B cell (primary cell): ENCODE measurements around the gene BNIP1. TPM values are rescaled to one million over a fixed set of nuclear protein-coding genes. Genes with fewer than 3 reads are reported as not detected.

ENCODE experiments used
- ATAC-seq: fragments of 200-7000 bp; cut with Tn5 transposase; one replicate; pipeline ENCODE4 v1.10.0; 2021; ENCODE audit warnings: low read depth, mild to moderate bottlenecking, moderate number of reproducible peaks, moderate library complexity
- CTCF ChIA-PET: fragments of 350-600 bp; sonication (Branson Sonifier 250); formaldehyde crosslinking; loops from one replicate; lab custom pipeline; 2021; ENCODE audit warnings: antibody characterized with exemption, inconsistent platforms; lab: Charles Lee
- POLR2A ChIA-PET: fragments of 350-600 bp; sonication (Branson Sonifier 250); formaldehyde crosslinking; loops from one replicate; lab custom pipeline; 2021; ENCODE audit warnings: antibody characterized with exemption; lab: Charles Lee
- DNase-seq: peaks from one replicate; pipeline ENCODE4 v3.0.0; 2013
- H2AFZ ChIP-seq: 2 replicates; pipeline ENCODE4 v1.6.1; 2012; ENCODE audit warnings: mild to moderate bottlenecking, low read depth, low read length; ENCODE audit not compliant: insufficient read depth, poor library complexity, severe bottlenecking
- H3K27ac ChIP-seq, 2 donors: 1 replicate in 1 of 2; 2 replicates in 1 of 2; pipeline ENCODE4 v1.5.1; 2012 to 2013; ENCODE audit warnings: low read length in 2 of 2, mild to moderate bottlenecking in 2 of 2, moderate library complexity in 1 of 2
- H3K27me3 ChIP-seq, 4 experiments: fragments of 200-600 bp in 1 of 4; sonication (generic) in 1 of 4; replicated peaks in 1 of 4; 1 replicate in 2 of 4; 2 replicates in 2 of 4; pipeline versions ENCODE4 v1.6.1 to v1.7.0; 2013 to 2016; ENCODE audit warnings: low read length in 3 of 4, mild to moderate bottlenecking in 2 of 4, mixed read lengths in 1 of 4, moderate library complexity in 1 of 4; ENCODE audit not compliant: insufficient read depth in 4 of 4, control insufficient read depth in 3 of 4; ENCODE audit errors: control extremely low read depth in 1 of 4
- H3K36me3 ChIP-seq, 2 experiments: replicated peaks in 1 of 2; 1 replicate in 1 of 2; 2 replicates in 1 of 2; pipeline versions ENCODE4 v1.6.1 to v1.7.1; 2013; ENCODE audit warnings: low read length in 1 of 2; ENCODE audit not compliant: insufficient read depth in 2 of 2, control insufficient read depth in 1 of 2; ENCODE audit errors: control extremely low read depth in 1 of 2, extremely low read depth in 1 of 2
- H3K4me1 ChIP-seq, 2 donors: fragments of 200-600 bp in 1 of 2; sonication (generic) in 1 of 2; 1 replicate in 1 of 2; 2 replicates in 1 of 2; pipeline versions ENCODE4 v1.5.1 to v1.6.1; 2013 to 2017; ENCODE audit warnings: low read length in 2 of 2; ENCODE audit not compliant: control insufficient read depth in 2 of 2, insufficient read depth in 2 of 2
- H3K4me2 ChIP-seq: replicated peaks from 2 replicates; pipeline ENCODE3; 2012; ENCODE audit warnings: mild to moderate bottlenecking, low read depth, low read length; ENCODE audit not compliant: poor library complexity, severe bottlenecking
- H3K4me3 ChIP-seq, 5 experiments: fragments of 200-600 bp in 1 of 5; sonication (generic) in 1 of 5; 1 replicate in 3 of 5; 2 replicates in 2 of 5; pipeline versions ENCODE4 v1.5.1 to v1.7.0; 2011 to 2016; ENCODE audit warnings: low read length in 4 of 5, mild to moderate bottlenecking in 4 of 5, low read depth in 2 of 5, control low read depth in 1 of 5, moderate library complexity in 1 of 5; ENCODE audit not compliant: insufficient read depth in 1 of 5; ENCODE audit errors: control extremely low read depth in 1 of 5, extremely low read depth in 1 of 5
- H3K79me2 ChIP-seq: fragments of 200-600 bp; sonication (generic); one replicate; pipeline ENCODE4 v1.6.0; 2016; ENCODE audit warnings: low read length; ENCODE audit not compliant: control insufficient read depth, insufficient read depth
- H3K9ac ChIP-seq: fragments of 200-600 bp; sonication (generic); 2 replicates; pipeline ENCODE4 v1.6.1; 2017; ENCODE audit warnings: mild to moderate bottlenecking, low read length, moderate library complexity
- H3K9me3 ChIP-seq, 3 donors: one replicate each; pipeline versions ENCODE4 v1.6.1 to v1.7.1; 2013; ENCODE audit warnings: low read length in 2 of 3; ENCODE audit not compliant: control insufficient read depth in 2 of 3, insufficient read depth in 1 of 3; ENCODE audit errors: control extremely low read depth in 1 of 3
- H4K20me1 ChIP-seq: 2 replicates; pipeline ENCODE4 v1.6.0; 2012; ENCODE audit warnings: mild to moderate bottlenecking, low read length; ENCODE audit not compliant: insufficient read depth, control insufficient read depth, poor library complexity, severe bottlenecking
- H3K27ac Mint-ChIP-seq: one replicate; pipeline ENCODE4 v1.8.0; 2021; ENCODE audit warnings: mixed read lengths
- H3K27me3 Mint-ChIP-seq: one replicate; pipeline ENCODE4 v1.8.0; 2021; ENCODE audit warnings: mixed read lengths
- H3K4me1 Mint-ChIP-seq: one replicate; pipeline ENCODE4 v1.8.0; 2021; ENCODE audit warnings: mixed read lengths
- H3K4me3 Mint-ChIP-seq: one replicate; pipeline ENCODE4 v1.8.0; 2021; ENCODE audit warnings: mixed read lengths
- H3K9me3 Mint-ChIP-seq: one replicate; pipeline ENCODE4 v1.8.0; 2022; ENCODE audit warnings: mixed read lengths; ENCODE audit not compliant: insufficient read depth
- CTCF ChIP-seq: fragments of 200-600 bp; IDR thresholded peaks from one replicate; pipeline ENCODE4 v1.8.0; 2022; ENCODE audit warnings: antibody characterized with exemption, mild to moderate bottlenecking
- EZH2 ChIP-seq: IDR thresholded peaks from 2 replicates; pipeline ENCODE4 v1.6.1; 2012; ENCODE audit warnings: borderline replicate concordance, low read depth, mild to moderate bottlenecking, moderate library complexity, low read length; ENCODE audit not compliant: insufficient read depth, poor library complexity, severe bottlenecking
- WGBS: methylation state at CpG from one replicate; pipeline ENCODE4 v1.1.5; 2013; ENCODE audit warnings: missing lambda C conversion rate; ENCODE audit not compliant: insufficient coverage; 5-methylcytosine and 5-hydroxymethylcytosine counted together
- intact Hi-C: fragments of 100-400 bp; cut with micrococcal nuclease; formaldehyde crosslinking; loops from one replicate; pipeline ENCODE4 v1.10.0; 2022
- polyA plus RNA-seq: library from polyadenylated mRNA; depleted of rRNA; stranded (reverse); fragments of >200 nt; gene quantifications from 2 replicates; pipeline ENCODE4 v1.2.3, GENCODE V29; 2012
- total RNA-seq, 2 donors: library from RNA; stranded (reverse); fragments of 120-200 nt in 1 of 2; gene quantifications; 1 replicate in 1 of 2; 2 replicates in 1 of 2; pipeline versions ENCODE4 v1.2.3 to v1.2.4, GENCODE V29; 2013 to 2022

The BNIP1 gene
- total and polyA plus RNA-seq, 2 donors (not counting 1 experiment from before 2014, with no cell fraction given): 8.0 to 15.0 TPM

- ATAC-seq (no peak), DNase-seq (no peak)
- peaks cover 4% of the 10 kb centered on the region for H3K9me3 Mint-ChIP-seq
- no peaks in the 10 kb centered on the region for H3K4me1 Mint-ChIP-seq
- Histone ChIP-seq H3K4me1 (no peaks in the 10 kb centered on the region), H3K9me3 (peaks cover 0 to 23% (median 12%) of the 10 kb centered on the region in 3 donors), H3K27ac (no peak overlapping the region), H3K4me2 (no peak overlapping the region), H3K9ac (no peak overlapping the region), H3K79me2 (no peaks in the 10 kb centered on the region), H4K20me1 (no peaks in the 10 kb centered on the region), H2AFZ (no peak overlapping the region), H3K36me3 (no peaks in the 10 kb centered on the region), H3K4me3 (no peak overlapping the region), H3K27me3 (peaks cover 0 to 15% (median 4%) of the 10 kb centered on the region in 4 experiments)
- H3K27ac Mint-ChIP-seq: no peak overlapping the region
- POLR2A ChIA-PET: no interaction called here
- intact Hi-C loops: no loop called here
- WGBS: 93% methylated on average over 6 of the region's 9 CpGs
- CTCF ChIA-PET: no interaction called here
- peaks cover 21% of the 10 kb centered on the region for H3K27me3 Mint-ChIP-seq
- TF ChIP-seq EZH2 (no peak), CTCF (no peak)
- H3K4me3 Mint-ChIP-seq: no peak overlapping the region
These were observed 53.1 kb downstream of the BNIP1 start for GRCh38 chr5:173197375-173197891.

GRCh38 chr5:173198049-173198448 is 53.7 kb downstream of the BNIP1 start:
- Histone ChIP-seq H3K79me2 (no peaks in the 10 kb centered on the region), H3K36me3 (no peaks in the 10 kb centered on the region), H3K9me3 (peaks cover 0 to 23% (median 12%) of the 10 kb centered on the region in 3 donors), H3K27me3 (peaks cover 0 to 18% (median 4%) of the 10 kb centered on the region in 4 experiments), H3K27ac (no peak overlapping the region), H2AFZ (no peak overlapping the region), H3K4me3 (no peak overlapping the region), H4K20me1 (no peaks in the 10 kb centered on the region), H3K9ac (no peak overlapping the region), H3K4me2 (no peak overlapping the region), H3K4me1 (no peaks in the 10 kb centered on the region)
- no peak overlapping the region for H3K4me3 Mint-ChIP-seq
- WGBS: 96% methylated on average over 4 of the region's 7 CpGs
- peaks cover 25% of the 10 kb centered on the region for H3K27me3 Mint-ChIP-seq
- ChIA-PET CTCF (interaction anchor here (0.7 kb wide), 1 partner anchor 284 kb away, joined by 3 read pairs; no protein-coding TSS in a partner anchor), POLR2A (no interaction called here)
- no peak for ATAC-seq
- intact Hi-C loops: no loop called here
- no peak overlapping the region for H3K27ac Mint-ChIP-seq
- TF ChIP-seq CTCF (no peak), EZH2 (no peak)
- peaks cover 4% of the 10 kb centered on the region for H3K9me3 Mint-ChIP-seq
- no peak for DNase-seq
- H3K4me1 Mint-ChIP-seq: no peaks in the 10 kb centered on the region
